HS-5 (cell line): ENCODE results near the gene OGDHL.
"Not testable (repeated sequence)": the region's sequence is repeated elsewhere in the genome, so short reads cannot be mapped to it uniquely, and the experiment has no call there.

ENCODE experiments used
- DNase-seq: peaks from one replicate; pipeline ENCODE4 v3.0.0-alpha.2; 2012; ENCODE audit warnings: low read depth

Gene OGDHL

GRCh38 chr10:49756031-49756430 lies 6.1 kb downstream of the OGDHL start:
- DNase-seq: no peak

- DNase-seq: not testable (repeated sequence)
Observed at GRCh38 chr10:49754951-49755350, 7.2 kb downstream of the OGDHL start.

- no peak for DNase-seq
Observed at GRCh38 chr10:49752584-49752983, 9.5 kb downstream of the OGDHL start.

- no peak for DNase-seq
Observed at GRCh38 chr10:49751636-49752510, 10.2 kb downstream of the OGDHL start.

GRCh38 chr10:49751216-49751615 lies 10.9 kb downstream of the OGDHL start:
- DNase-seq: no peak

GRCh38 chr10:49750546-49750945 lies 11.6 kb downstream of the OGDHL start:
- DNase-seq: no peak

GRCh38 chr10:49749556-49750491 lies 12.3 kb downstream of the OGDHL start:
- no peak for DNase-seq

- DNase-seq: no peak
Observed at GRCh38 chr10:49749144-49749543, 13.0 kb downstream of the OGDHL start.

- DNase-seq: no peak
Observed at GRCh38 chr10:49748006-49748405, 14.1 kb downstream of the OGDHL start.

GRCh38 chr10:49747303-49747646 lies 14.8 kb downstream of the OGDHL start:
- no peak for DNase-seq

GRCh38 chr10:49746626-49747302 lies 15.4 kb downstream of the OGDHL start:
- DNase-seq: no peak

GRCh38 chr10:49745756-49746155 lies 16.4 kb downstream of the OGDHL start:
- no peak for DNase-seq

- no peak for DNase-seq
Observed at GRCh38 chr10:49744924-49745605, 17.1 kb downstream of the OGDHL start.

GRCh38 chr10:49744091-49744685 lies 17.9 kb downstream of the OGDHL start:
- no peak for DNase-seq

- no peak for DNase-seq
Observed at GRCh38 chr10:49743464-49744075, 18.6 kb downstream of the OGDHL start.

GRCh38 chr10:49742683-49743463 lies 19.2 kb downstream of the OGDHL start:
- no peak for DNase-seq

- DNase-seq: no peak
Observed at GRCh38 chr10:49741108-49741995, 20.8 kb downstream of the OGDHL start.

- DNase-seq: no peak
Observed at GRCh38 chr10:49740346-49741107, 21.6 kb downstream of the OGDHL start.
